HEK293 (cell line): Measurements from ENCODE around the gene TMEM184A.

ENCODE experiments used
- CTCF ChIA-PET: fragments of 350-600 bp; formaldehyde crosslinking; extraction: SDS; loops from one replicate; lab custom pipeline; 2021; ENCODE audit warnings: antibody characterized with exemption; lab: Yijun Ruan, JAX
- POLR2A ChIA-PET: fragments of 300-600 bp; formaldehyde crosslinking; extraction: SDS; loops from one replicate; lab custom pipeline; 2020; ENCODE audit warnings: antibody characterized with exemption, inconsistent platforms; lab: Yijun Ruan, JAX
- H3K27ac ChIP-seq: fragments of 200-500 bp; sonication (Bioruptor generic); 2 replicates; pipeline ENCODE4 v1.5.1; 2014; ENCODE audit warnings: low read depth, low read length, control low read depth, inconsistent platforms; ENCODE audit errors: extremely low read depth
- H3K36me3 ChIP-seq, 2 experiments: fragments of 200-500 bp in 1 of 2; sonication (Bioruptor generic) in 1 of 2; 1 replicate in 1 of 2; 2 replicates in 1 of 2; pipeline ENCODE4 v1.5.1; 2014 to 2017; ENCODE audit warnings: inconsistent platforms in 2 of 2, low read length in 2 of 2; ENCODE audit not compliant: control insufficient read depth in 2 of 2, insufficient read depth in 1 of 2
- H3K4me1 ChIP-seq: fragments of 200-500 bp; sonication (Bioruptor generic); 2 replicates; pipeline ENCODE4 v1.5.1; 2014; ENCODE audit warnings: mild to moderate bottlenecking, low read length, inconsistent platforms; ENCODE audit not compliant: control insufficient read depth, insufficient read depth
- H3K4me3 ChIP-seq: 2 replicates; pipeline ENCODE4 v1.5.1; 2011; ENCODE audit warnings: low read depth, mild to moderate bottlenecking, control low read depth, low read length, moderate library complexity
- H3K9me3 ChIP-seq: fragments of 200-500 bp; sonication (Bioruptor generic); 2 replicates; pipeline ENCODE4 v1.5.1; 2014; ENCODE audit warnings: low read depth, low read length, inconsistent platforms; ENCODE audit not compliant: control insufficient read depth, insufficient read depth
- GLIS2 ChIP-seq: fragments of 450-650 bp; formaldehyde crosslinking; IDR thresholded peaks from 2 replicates; pipeline ENCODE4 v1.5.1; 2016; ENCODE audit warnings: missing biosample characterization, missing genetic modification characterization
- MEIS1 ChIP-seq: sonication (generic); formaldehyde crosslinking; IDR thresholded peaks from 2 replicates; pipeline ENCODE4 v1.8.1; 2022; ENCODE audit warnings: missing genetic modification reagents, mild to moderate bottlenecking, borderline replicate concordance
- REPIN1 ChIP-seq: fragments of 450-650 bp; formaldehyde crosslinking; IDR thresholded peaks from 2 replicates; pipeline ENCODE4 v1.5.1; 2017; ENCODE audit warnings: missing biosample characterization, missing genetic modification characterization, low read depth
- SCRT2 ChIP-seq: fragments of 450-650 bp; formaldehyde crosslinking; IDR thresholded peaks from 2 replicates; pipeline ENCODE4 v1.5.1; 2016; ENCODE audit warnings: missing biosample characterization, missing genetic modification characterization
- ZNF10 ChIP-seq: fragments of 450-650 bp; formaldehyde crosslinking; IDR thresholded peaks from 2 replicates; pipeline ENCODE4 v1.5.1; 2017; ENCODE audit warnings: missing biosample characterization, missing genetic modification characterization
- ZNF140 ChIP-seq: fragments of 450-650 bp; formaldehyde crosslinking; IDR thresholded peaks from 2 replicates; pipeline ENCODE4 v1.5.1; 2016; ENCODE audit warnings: missing biosample characterization, missing genetic modification characterization
- ZNF157 ChIP-seq: fragments of 450-650 bp; formaldehyde crosslinking; IDR thresholded peaks from 2 replicates; pipeline ENCODE4 v1.5.1; 2016; ENCODE audit warnings: missing biosample characterization, missing genetic modification characterization
- ZNF175 ChIP-seq: fragments of 450-650 bp; formaldehyde crosslinking; IDR thresholded peaks from 2 replicates; pipeline ENCODE4 v1.5.1; 2016; ENCODE audit warnings: missing biosample characterization, missing genetic modification characterization
- ZNF202 ChIP-seq: fragments of 450-650 bp; formaldehyde crosslinking; IDR thresholded peaks from 2 replicates; pipeline ENCODE4 v1.5.1; 2016; ENCODE audit warnings: missing biosample characterization, missing genetic modification characterization, borderline replicate concordance
- ZNF37A ChIP-seq: fragments of 450-650 bp; IDR thresholded peaks from 2 replicates; pipeline ENCODE4 v1.5.1; 2018; ENCODE audit warnings: missing biosample characterization, missing genetic modification characterization
- ZNF548 ChIP-seq: fragments of 450-650 bp; formaldehyde crosslinking; IDR thresholded peaks from 2 replicates; pipeline ENCODE4 v1.5.1; 2016; ENCODE audit warnings: missing biosample characterization, missing genetic modification characterization
- ZNF555 ChIP-seq: fragments of 450-650 bp; formaldehyde crosslinking; conservative IDR thresholded peaks from 2 replicates; pipeline ENCODE4 v1.5.1; 2017; ENCODE audit warnings: missing biosample characterization, mild to moderate bottlenecking, missing genetic modification characterization, inconsistent platforms
- ZNF747 ChIP-seq: fragments of 450-650 bp; formaldehyde crosslinking; IDR thresholded peaks from 2 replicates; pipeline ENCODE4 v1.5.1; 2016; ENCODE audit warnings: missing biosample characterization, missing genetic modification characterization
- ZNF792 ChIP-seq: fragments of 450-650 bp; formaldehyde crosslinking; IDR thresholded peaks from 2 replicates; pipeline ENCODE4 v1.5.1; 2016; ENCODE audit warnings: missing biosample characterization, missing genetic modification characterization
- ZSCAN16 ChIP-seq: fragments of 450-650 bp; formaldehyde crosslinking; IDR thresholded peaks from 2 replicates; pipeline ENCODE4 v1.5.1; 2016; ENCODE audit warnings: missing biosample characterization, missing genetic modification characterization
- TF ChIP-seq, protein P1 (sequence below): fragments of 450-650 bp; formaldehyde crosslinking; IDR thresholded peaks from 2 replicates; pipeline ENCODE4 v1.5.1; 2017; ENCODE audit warnings: missing biosample characterization, missing genetic modification characterization
- TF ChIP-seq, protein P2 (sequence below): fragments of 450-650 bp; formaldehyde crosslinking; IDR thresholded peaks from 2 replicates; pipeline ENCODE4 v1.5.1; 2016; ENCODE audit warnings: missing biosample characterization, missing genetic modification characterization, low read depth
- TF ChIP-seq, protein P3 (sequence below): sonication (generic); formaldehyde crosslinking; IDR thresholded peaks from 2 replicates; pipeline ENCODE4 v1.8.1; 2022; ENCODE audit warnings: mild to moderate bottlenecking, moderate library complexity, missing genetic modification reagents

Gene TMEM184A

GRCh38 chr7:1544896-1545416 lies 11.0 kb downstream of the TMEM184A start:
- TF ChIP-seq ZSCAN16 (tag by site-specific recombination) (no peak), ZNF202 (tag by site-specific recombination) (no peak), ZNF747 (no peak), ZNF548 (no peak), REPIN1 (no peak), GLIS2 (tag by site-specific recombination) (no peak), ZNF140 (no peak), ZNF792 (tag by site-specific recombination) (no peak), ZNF37A (tag by site-specific recombination) (no peak), ZNF175 (tag by site-specific recombination) (no peak), ZNF157 (tag by site-specific recombination) (no peak)
- TF ChIP-seq, protein P1, sequence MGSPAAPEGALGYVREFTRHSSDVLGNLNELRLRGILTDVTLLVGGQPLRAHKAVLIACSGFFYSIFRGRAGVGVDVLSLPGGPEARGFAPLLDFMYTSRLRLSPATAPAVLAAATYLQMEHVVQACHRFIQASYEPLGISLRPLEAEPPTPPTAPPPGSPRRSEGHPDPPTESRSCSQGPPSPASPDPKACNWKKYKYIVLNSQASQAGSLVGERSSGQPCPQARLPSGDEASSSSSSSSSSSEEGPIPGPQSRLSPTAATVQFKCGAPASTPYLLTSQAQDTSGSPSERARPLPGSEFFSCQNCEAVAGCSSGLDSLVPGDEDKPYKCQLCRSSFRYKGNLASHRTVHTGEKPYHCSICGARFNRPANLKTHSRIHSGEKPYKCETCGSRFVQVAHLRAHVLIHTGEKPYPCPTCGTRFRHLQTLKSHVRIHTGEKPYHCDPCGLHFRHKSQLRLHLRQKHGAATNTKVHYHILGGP (tag by site-specific recombination): no peak
- TF ChIP-seq, protein P2, sequence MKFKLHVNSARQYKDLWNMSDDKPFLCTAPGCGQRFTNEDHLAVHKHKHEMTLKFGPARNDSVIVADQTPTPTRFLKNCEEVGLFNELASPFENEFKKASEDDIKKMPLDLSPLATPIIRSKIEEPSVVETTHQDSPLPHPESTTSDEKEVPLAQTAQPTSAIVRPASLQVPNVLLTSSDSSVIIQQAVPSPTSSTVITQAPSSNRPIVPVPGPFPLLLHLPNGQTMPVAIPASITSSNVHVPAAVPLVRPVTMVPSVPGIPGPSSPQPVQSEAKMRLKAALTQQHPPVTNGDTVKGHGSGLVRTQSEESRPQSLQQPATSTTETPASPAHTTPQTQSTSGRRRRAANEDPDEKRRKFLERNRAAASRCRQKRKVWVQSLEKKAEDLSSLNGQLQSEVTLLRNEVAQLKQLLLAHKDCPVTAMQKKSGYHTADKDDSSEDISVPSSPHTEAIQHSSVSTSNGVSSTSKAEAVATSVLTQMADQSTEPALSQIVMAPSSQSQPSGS (tag by site-specific recombination): no peak
- TF ChIP-seq, all 188 proteins: peak for 0
- ChIA-PET CTCF (interaction anchor here (1.0 kb wide), 2 partner anchors 10 to 12 kb away, joined by 3 to 6 read pairs; no protein-coding TSS in a partner anchor), POLR2A (interaction anchor here (0.5 to 1.1 kb wide), 2 partner anchors 11 to 29 kb away, joined by 3 to 4 read pairs; partner anchors contain the start of gene TMEM184A)
- Histone ChIP-seq H3K27ac (no peak overlapping the region), H3K9me3 (no peaks in the 10 kb centered on the region), H3K4me3 (no peak overlapping the region), H3K4me1 (no peaks in the 10 kb centered on the region), H3K36me3 (peaks cover 0 to 12% of the 10 kb centered on the region in 2 experiments; a peak in 1 of 3 replicates)

- Histone ChIP-seq H3K4me3 (no peak overlapping the region), H3K27ac (no peak overlapping the region), H3K9me3 (no peaks in the 10 kb centered on the region), H3K36me3 (peaks cover 0 to 19% of the 10 kb centered on the region in 2 experiments; a peak in 1 of 3 replicates), H3K4me1 (no peaks in the 10 kb centered on the region)
- CTCF ChIA-PET: interaction anchor here (1.0 kb wide), 2 partner anchors 11 to 12 kb away, joined by 3 to 6 read pairs; no protein-coding TSS in a partner anchor
- POLR2A ChIA-PET: interaction anchor here (0.5 to 1.3 kb wide), 4 partner anchors 12 to 29 kb away, joined by 3 to 6 read pairs (median 4); partner anchors contain the start of gene TMEM184A
- TF ChIP-seq ZNF555 (tag by site-specific recombination) (no peak), ZNF10 (tag by site-specific recombination) (no peak), SCRT2 (tag by site-specific recombination) (peak; percentile 5; the same call in 1 of the 2 replicates)
- TF ChIP-seq, protein P3, sequence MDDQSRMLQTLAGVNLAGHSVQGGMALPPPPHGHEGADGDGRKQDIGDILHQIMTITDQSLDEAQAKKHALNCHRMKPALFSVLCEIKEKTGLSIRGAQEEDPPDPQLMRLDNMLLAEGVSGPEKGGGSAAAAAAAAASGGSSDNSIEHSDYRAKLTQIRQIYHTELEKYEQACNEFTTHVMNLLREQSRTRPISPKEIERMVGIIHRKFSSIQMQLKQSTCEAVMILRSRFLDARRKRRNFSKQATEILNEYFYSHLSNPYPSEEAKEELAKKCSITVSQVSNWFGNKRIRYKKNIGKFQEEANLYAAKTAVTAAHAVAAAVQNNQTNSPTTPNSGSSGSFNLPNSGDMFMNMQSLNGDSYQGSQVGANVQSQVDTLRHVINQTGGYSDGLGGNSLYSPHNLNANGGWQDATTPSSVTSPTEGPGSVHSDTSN (CRISPR knock-in tag): no peak
Observed at GRCh38 chr7:1544178-1544895, 11.7 kb downstream of the TMEM184A start.

DNA sequence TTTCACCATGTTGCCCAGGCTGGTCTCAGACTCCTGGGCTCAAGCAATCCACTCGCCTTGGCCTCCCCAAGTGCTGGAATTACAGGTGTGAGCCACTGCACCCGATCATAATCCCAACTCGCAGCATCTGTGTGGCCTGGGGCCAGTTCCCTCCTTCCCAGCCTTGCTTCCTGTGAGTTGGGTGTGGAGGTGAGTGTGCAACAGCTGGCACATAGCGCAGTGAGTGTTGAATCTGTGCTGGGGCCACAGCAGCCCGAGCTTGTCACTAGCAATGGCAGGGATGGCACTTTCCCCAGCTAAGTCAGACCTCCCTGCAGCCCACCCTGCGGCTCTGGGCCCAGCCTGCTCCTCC lies 12.2 kb downstream of the TMEM184A start:
- POLR2A ChIA-PET: interaction anchor here (0.6 to 1.3 kb wide), 3 partner anchors 11 to 17 kb away, joined by 3 to 6 read pairs (median 3); partner anchors contain the start of gene TMEM184A
- no peaks in the 10 kb centered on the region for H3K9me3 ChIP-seq
- H3K27ac ChIP-seq: no peak overlapping the region
- H3K4me3 ChIP-seq: no peak overlapping the region
- no peak for TF ChIP-seq MEIS1
- TF ChIP-seq SCRT2 (tag by site-specific recombination): peak; percentile 38
- peaks cover 0 to 22% of the 10 kb centered on the region in 2 experiments; a peak in 1 of 3 replicates for H3K36me3 ChIP-seq
- no peaks in the 10 kb centered on the region for H3K4me1 ChIP-seq
- CTCF ChIA-PET: interaction anchor here (1.8 kb wide), 1 partner anchor 11 kb away, joined by 6 read pairs; the partner anchor contains the start of gene TMEM184A
